CD4-positive, alpha-beta T cell treated with Interleukin-2 at 100 ng/mL for 4 hours (primary cell): ENCODE data around the gene NUDCD2.

Experiments
- DNase-seq: peaks from one replicate; pipeline ENCODE4 v3.0.0-alpha.2; 2020; ENCODE audit warnings: low spot score

NUDCD2 gene

GRCh38 chr5:163459819-163460561, at the start of gene NUDCD2:
Gene NUDCD2 (minus strand): TSS chr5:163460102. CDS start chr5:163460050, 52 bp downstream.
- DNase-seq: peak; percentile 96

GRCh38 chr5:163509291-163509951, 49.5 kb upstream of the NUDCD2 start:
- no peak for DNase-seq

- DNase-seq: no peak
Measured at GRCh38 chr5:163508753-163509152, 48.9 kb upstream of the NUDCD2 start.

- peak; percentile 62 for DNase-seq
Measured at GRCh38 chr5:163506726-163507125, 46.8 kb upstream of the NUDCD2 start.

- DNase-seq: no peak
Measured at GRCh38 chr5:163506095-163506457, 46.2 kb upstream of the NUDCD2 start.

GRCh38 chr5:163505368-163506094, 45.6 kb upstream of the NUDCD2 start, which contains the start of gene MAT2B:
Gene MAT2B (plus strand): TSS chr5:163505619. CDS start chr5:163505687, 68 bp downstream.
- DNase-seq: peak; percentile 96

- no peak for DNase-seq
Measured at GRCh38 chr5:163505049-163505367, 45.1 kb upstream of the NUDCD2 start.

- peak; percentile 42 for DNase-seq
Measured at GRCh38 chr5:163504079-163504931, 44.4 kb upstream of the NUDCD2 start.

- DNase-seq: peak; percentile 50
Measured at GRCh38 chr5:163503106-163504078, 43.5 kb upstream of the NUDCD2 start.

- no peak for DNase-seq
Measured at GRCh38 chr5:163502521-163502920, 42.6 kb upstream of the NUDCD2 start.

GRCh38 chr5:163498886-163499285, 39.0 kb upstream of the NUDCD2 start:
- no peak for DNase-seq

- no peak for DNase-seq
Measured at GRCh38 chr5:163497315-163497714, 37.4 kb upstream of the NUDCD2 start.

GRCh38 chr5:163496286-163496685, 36.4 kb upstream of the NUDCD2 start:
- no peak for DNase-seq

GRCh38 chr5:163489745-163490075, 29.8 kb upstream of the NUDCD2 start:
- no peak for DNase-seq

- DNase-seq: no peak
Measured at GRCh38 chr5:163489055-163489744, 29.3 kb upstream of the NUDCD2 start.

GRCh38 chr5:163478982-163479271, 19.0 kb upstream of the NUDCD2 start:
- no peak for DNase-seq

- no peak for DNase-seq
Measured at GRCh38 chr5:163478126-163478981, 18.5 kb upstream of the NUDCD2 start.

GRCh38 chr5:163475411-163475810, 15.5 kb upstream of the NUDCD2 start:
- no peak for DNase-seq

- peak; percentile 34 for DNase-seq
Measured at GRCh38 chr5:163473635-163474243, 13.8 kb upstream of the NUDCD2 start.
